Suprapubic skin (tissue), 4 donors: ENCODE measurements around the gene MINAR2.

Experiments used
- EP300 ChIP-seq: sonication (generic); formaldehyde crosslinking; IDR thresholded peaks from one replicate; pipeline ENCODE4 v1.6.1; 2017; ENCODE audit warnings: antibody characterized with exemption
- POLR2A ChIP-seq, 2 donors: fragments of 450-650 bp; IDR thresholded peaks; one replicate each; pipeline ENCODE4 v1.6.1; 2017; ENCODE audit warnings: antibody characterized with exemption in 2 of 2, mild to moderate bottlenecking in 2 of 2, moderate library complexity in 2 of 2
- POLR2AphosphoS5 ChIP-seq, 3 donors: sonication (generic); formaldehyde crosslinking; IDR thresholded peaks; one replicate each; pipeline ENCODE4 v1.6.1; 2017; ENCODE audit warnings: antibody characterized with exemption in 3 of 3
- TF ChIP-seq, protein P1 (sequence below), 2 donors: fragments of 200-600 bp in 1 of 2; fragments of 450-650 bp in 1 of 2; sonication (generic) in 1 of 2; IDR thresholded peaks; one replicate each; pipeline ENCODE4 v1.5.1; 2016 to 2019; ENCODE audit warnings: antibody characterized with exemption in 2 of 2, mild to moderate bottlenecking in 1 of 2, moderate library complexity in 1 of 2

- TF ChIP-seq POLR2A (IDR thresholded peaks at IDR 0.05) (no peak), EP300 (no peak), POLR2AphosphoS5 (IDR thresholded peaks at IDR 0.05) (no peak)
- TF ChIP-seq, protein P1, sequence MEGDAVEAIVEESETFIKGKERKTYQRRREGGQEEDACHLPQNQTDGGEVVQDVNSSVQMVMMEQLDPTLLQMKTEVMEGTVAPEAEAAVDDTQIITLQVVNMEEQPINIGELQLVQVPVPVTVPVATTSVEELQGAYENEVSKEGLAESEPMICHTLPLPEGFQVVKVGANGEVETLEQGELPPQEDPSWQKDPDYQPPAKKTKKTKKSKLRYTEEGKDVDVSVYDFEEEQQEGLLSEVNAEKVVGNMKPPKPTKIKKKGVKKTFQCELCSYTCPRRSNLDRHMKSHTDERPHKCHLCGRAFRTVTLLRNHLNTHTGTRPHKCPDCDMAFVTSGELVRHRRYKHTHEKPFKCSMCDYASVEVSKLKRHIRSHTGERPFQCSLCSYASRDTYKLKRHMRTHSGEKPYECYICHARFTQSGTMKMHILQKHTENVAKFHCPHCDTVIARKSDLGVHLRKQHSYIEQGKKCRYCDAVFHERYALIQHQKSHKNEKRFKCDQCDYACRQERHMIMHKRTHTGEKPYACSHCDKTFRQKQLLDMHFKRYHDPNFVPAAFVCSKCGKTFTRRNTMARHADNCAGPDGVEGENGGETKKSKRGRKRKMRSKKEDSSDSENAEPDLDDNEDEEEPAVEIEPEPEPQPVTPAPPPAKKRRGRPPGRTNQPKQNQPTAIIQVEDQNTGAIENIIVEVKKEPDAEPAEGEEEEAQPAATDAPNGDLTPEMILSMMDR (IDR thresholded peaks at IDR 0.05), result no peak
Measured at GRCh38 chr5:129718471-129719090, 29.3 kb upstream of the MINAR2 start.
